SJCRH30 (cell line): ENCODE results near the gene ERBB2. TPM values are rescaled to one million over a fixed set of nuclear protein-coding genes. Genes with fewer than 3 reads are reported as not detected.
A peak's percentile ranks its signal among the peaks of the same experiment; 100 is the strongest.
"Not testable (repeated sequence)": the region's sequence is repeated elsewhere in the genome, so short reads cannot be mapped to it uniquely, and the experiment has no call there.

Experiments used
- DNase-seq, 2 experiments: peaks; one replicate each; pipeline ENCODE4 v3.0.0-alpha.2; 2015 to 2020
- H3K27ac ChIP-seq: fragments of 250-450 bp; sonication (Bioruptor Pico); 2 replicates; pipeline ENCODE4 v1.5.1; 2020; ENCODE audit warnings: mild to moderate bottlenecking, moderate library complexity
- H3K27me3 ChIP-seq: fragments of 250-450 bp; sonication (Bioruptor Pico); 2 replicates; pipeline ENCODE4 v1.5.1; 2020; ENCODE audit warnings: mild to moderate bottlenecking, moderate library complexity
- H3K36me3 ChIP-seq: fragments of 250-450 bp; sonication (Bioruptor Pico); 2 replicates; pipeline ENCODE4 v1.5.1; 2020; ENCODE audit warnings: mild to moderate bottlenecking, moderate library complexity
- H3K4me1 ChIP-seq: fragments of 250-450 bp; sonication (Bioruptor Pico); 2 replicates; pipeline ENCODE4 v1.5.1; 2020; ENCODE audit warnings: mild to moderate bottlenecking, moderate library complexity
- H3K4me3 ChIP-seq: fragments of 250-450 bp; sonication (Bioruptor Pico); 2 replicates; pipeline ENCODE4 v1.5.1; 2020; ENCODE audit warnings: mild to moderate bottlenecking, moderate library complexity
- H3K9me3 ChIP-seq: fragments of 250-450 bp; sonication (Bioruptor Pico); replicated peaks from 2 replicates; pipeline ENCODE4 v1.5.1; 2020; ENCODE audit warnings: mild to moderate bottlenecking, moderate library complexity
- total RNA-seq: library from RNA; depleted of rRNA; stranded (reverse); fragments of >200 nt; shearing (Covaris generic); gene quantifications from 2 replicates; pipeline ENCODE4 v1.2.3, GENCODE V29; 2014

ERBB2 gene
- total RNA-seq, 1 experiment from 2014 or later = 8.7 TPM

DNA sequence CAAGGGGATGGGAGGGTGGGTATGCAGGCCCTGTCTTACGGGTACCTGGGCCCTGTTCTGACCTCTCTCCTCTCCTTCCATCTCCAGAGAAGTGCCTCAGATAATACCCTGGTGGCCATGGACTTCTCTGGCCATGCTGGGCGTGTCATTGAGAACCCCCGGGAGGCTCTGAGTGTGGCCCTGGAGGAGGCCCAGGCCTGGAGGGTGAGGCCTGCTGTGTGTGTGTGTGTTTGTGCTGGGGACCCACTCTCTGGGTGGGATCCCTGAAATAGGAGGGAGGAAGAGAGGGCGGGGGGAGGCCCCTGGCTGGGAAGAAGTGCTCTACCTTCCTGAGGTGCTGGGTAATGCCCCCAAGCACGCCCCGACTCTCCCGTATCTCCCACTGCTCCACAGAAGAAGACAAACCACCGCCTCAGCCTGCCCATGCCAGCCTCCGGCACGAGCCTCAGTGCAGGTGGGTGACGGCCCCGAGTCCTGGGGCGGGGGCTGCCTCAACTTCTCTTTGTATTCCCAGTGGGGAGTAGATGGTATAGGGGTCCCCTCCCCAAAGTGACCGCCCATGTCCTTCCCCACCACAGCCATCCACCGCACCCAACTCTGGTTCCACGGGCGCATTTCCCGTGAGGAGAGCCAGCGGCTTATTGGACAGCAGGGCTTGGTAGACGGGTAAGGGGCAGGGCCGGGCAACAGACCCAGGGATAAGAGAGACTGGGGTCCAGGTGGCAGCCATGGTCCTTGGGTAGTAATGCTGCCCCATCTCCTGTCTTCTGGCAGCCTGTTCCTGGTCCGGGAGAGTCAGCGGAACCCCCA lies 45.7 kb downstream of the ERBB2 start:
- Histone ChIP-seq H3K4me1 (peaks cover 5% of the 10 kb centered on the region; the same call in 1 of the 2 replicates), H3K27me3 (peaks cover 20% of the 10 kb centered on the region), H3K4me3 (no peak overlapping the region), H3K36me3 (no peaks in the 10 kb centered on the region), H3K27ac (no peak overlapping the region), H3K9me3 (no peaks in the 10 kb centered on the region)
- no peak for DNase-seq

DNA sequence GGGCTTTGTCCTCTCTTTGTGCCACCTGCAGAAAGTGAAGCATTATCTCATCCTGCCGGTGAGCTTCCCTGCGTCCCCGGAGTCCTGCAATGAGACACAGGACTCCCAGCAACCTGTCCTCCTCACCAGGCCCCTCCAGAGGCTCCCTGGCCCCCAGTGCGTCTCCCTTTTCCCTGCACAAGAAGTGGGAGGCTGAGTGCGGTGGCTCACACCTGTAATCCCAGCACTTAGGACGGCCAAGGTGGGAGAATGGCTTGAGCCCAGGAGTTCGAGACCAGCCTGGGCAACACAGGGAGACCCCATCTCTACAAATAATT lies 46.2 kb downstream of the ERBB2 start:
- no peaks in the 10 kb centered on the region for H3K9me3 ChIP-seq
- H3K36me3 ChIP-seq = no peaks in the 10 kb centered on the region
- peaks cover 16% of the 10 kb centered on the region for H3K27me3 ChIP-seq
- H3K4me3 ChIP-seq = no peak overlapping the region
- no peak for DNase-seq
- no peak overlapping the region for H3K27ac ChIP-seq
- peaks cover 5% of the 10 kb centered on the region; the same call in 1 of the 2 replicates for H3K4me1 ChIP-seq

DNA sequence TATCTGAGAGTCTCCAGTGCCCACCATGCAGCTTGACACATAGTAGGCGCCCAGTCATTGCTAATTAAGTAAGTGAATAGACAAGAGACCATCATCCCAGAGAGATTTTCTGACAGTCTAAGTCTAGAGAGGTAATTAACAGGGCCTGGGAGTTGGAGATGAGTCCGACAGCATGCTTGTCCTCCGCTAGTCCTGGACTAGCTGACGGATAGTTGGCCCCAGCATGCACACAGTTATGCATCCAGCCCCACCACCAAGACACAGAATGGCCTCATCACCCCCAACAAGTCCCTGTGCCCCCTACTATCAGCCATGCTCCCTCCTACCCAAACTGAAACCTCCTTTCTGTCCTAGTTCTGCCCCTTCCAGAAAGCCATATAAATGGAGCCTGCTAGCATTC lies 47.9 kb downstream of the ERBB2 start:
- H3K27ac ChIP-seq = no peak overlapping the region
- H3K27me3 ChIP-seq = peaks cover 11% of the 10 kb centered on the region
- peaks cover 5% of the 10 kb centered on the region; the same call in 1 of the 2 replicates for H3K4me1 ChIP-seq
- H3K36me3 ChIP-seq = no peaks in the 10 kb centered on the region
- no peak for DNase-seq
- H3K4me3 ChIP-seq = no peak overlapping the region
- no peaks in the 10 kb centered on the region for H3K9me3 ChIP-seq

DNA sequence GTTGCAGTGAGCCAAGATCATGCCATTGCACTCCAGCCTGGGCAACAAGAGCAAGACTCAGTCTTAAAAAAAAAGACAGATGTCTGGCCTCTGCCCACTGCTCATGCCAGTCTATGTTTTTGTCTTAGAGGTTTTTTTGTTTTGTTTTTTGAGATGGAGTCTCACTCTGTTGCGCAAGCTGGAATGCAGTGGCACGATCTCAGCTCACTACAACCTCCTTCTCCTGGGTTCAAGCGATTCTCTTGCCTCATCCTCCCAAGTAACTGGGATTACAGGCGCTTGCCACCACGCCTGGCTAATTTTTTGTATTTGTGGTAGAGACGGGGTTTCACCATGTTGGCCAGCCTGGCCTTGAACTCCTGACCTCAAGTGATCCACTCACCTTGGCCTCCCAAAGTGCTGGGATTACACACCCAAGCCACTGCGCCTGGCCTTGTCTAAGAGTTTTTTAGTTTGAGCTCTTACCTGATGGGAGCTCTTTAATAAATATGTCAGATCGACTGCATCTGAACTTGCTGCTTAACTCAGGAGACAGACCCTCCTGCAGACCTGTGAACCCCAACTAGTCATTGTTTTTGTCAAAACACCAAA lies 48.7 kb downstream of the ERBB2 start:
- not testable (repeated sequence) for H3K27ac ChIP-seq, H3K36me3 ChIP-seq, H3K9me3 ChIP-seq, DNase-seq, H3K4me3 ChIP-seq, H3K27me3 ChIP-seq, H3K4me1 ChIP-seq

DNA sequence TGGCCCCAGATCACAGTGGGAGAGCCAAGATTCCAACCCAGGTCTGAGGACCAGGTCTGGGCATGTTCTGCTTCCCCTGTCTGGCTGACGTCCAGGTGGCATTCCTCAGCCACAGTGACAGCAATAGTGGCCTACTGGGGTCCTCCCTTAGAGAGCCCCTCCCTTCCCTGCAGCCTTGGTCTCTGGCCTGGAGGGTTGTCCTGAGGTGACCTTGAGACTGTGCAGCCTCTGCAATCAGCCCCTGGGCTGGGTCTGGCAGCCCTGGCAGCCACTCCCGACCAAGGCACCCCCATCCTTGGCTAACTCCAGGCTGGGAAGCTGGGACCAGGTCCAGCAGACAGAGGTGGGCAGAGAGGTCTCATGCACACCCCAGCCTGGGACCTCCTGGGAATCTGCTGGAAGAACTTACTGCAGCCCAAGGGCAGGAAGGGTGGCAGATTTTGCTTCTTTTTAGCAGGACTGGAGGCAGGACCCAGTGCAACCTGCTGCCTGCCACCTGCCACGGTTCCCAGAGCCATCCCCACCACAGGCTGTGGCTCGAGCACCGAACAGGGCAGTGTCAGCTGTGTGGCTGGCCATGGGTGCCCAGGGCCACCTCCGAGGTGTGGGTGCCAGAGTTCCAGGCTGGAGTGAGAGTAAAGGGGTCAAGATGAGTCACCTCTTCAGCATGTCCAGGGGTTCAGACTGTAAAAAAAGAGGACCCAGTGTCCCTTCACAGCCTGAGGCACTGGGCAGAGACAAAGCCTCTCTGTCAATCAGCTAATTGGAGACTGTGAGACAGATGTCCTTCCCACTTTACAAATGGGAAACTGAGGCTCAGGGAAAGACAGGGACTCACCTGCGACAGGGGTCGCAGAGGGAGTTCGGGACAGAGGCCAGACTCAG lies 50.5 kb downstream of the ERBB2 start:
- Histone ChIP-seq H3K27me3 (0 out of 2 replicates have a peak, but pooled peaks cover 2% of the 10 kb centered on the region), H3K4me3 (no peak overlapping the region), H3K4me1 (peaks cover 5% of the 10 kb centered on the region; the same call in 1 of the 2 replicates), H3K36me3 (no peaks in the 10 kb centered on the region), H3K27ac (no peak overlapping the region), H3K9me3 (no peaks in the 10 kb centered on the region)
- DNase-seq = no peak

DNA sequence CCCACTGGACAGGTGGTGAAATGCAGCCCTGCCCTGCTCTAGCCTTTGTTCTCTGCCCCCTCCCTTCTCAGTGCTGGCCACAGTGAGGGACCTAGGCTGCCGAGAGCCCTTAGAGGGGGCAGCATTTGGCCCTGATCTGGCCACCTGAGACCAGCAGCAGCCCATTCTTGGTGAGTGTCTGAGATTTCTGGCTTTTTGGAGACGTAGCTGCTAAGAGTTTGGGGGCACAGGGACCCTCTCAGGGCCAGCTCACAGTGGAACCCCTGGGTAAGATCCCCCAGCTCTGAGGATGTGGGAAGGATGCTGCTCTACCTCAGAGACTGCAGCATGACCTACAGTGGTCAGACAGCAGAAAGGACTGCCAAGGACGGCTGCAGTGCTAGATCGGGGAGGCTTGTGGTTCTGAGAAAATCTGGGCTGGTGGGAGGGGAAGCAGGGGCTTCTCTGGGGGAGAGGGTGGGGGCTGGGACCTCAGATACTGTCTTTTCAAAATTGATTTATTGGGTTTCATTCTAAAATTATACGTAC lies 51.2 kb downstream of the ERBB2 start:
- no peak for DNase-seq
- peaks cover 6% of the 10 kb centered on the region; the same call in 1 of the 2 replicates for H3K27me3 ChIP-seq
- no peaks in the 10 kb centered on the region for H3K9me3 ChIP-seq
- peaks cover 5% of the 10 kb centered on the region; the same call in 1 of the 2 replicates for H3K4me1 ChIP-seq
- no peak overlapping the region for H3K27ac ChIP-seq
- no peak overlapping the region for H3K4me3 ChIP-seq
- no peaks in the 10 kb centered on the region for H3K36me3 ChIP-seq

DNA sequence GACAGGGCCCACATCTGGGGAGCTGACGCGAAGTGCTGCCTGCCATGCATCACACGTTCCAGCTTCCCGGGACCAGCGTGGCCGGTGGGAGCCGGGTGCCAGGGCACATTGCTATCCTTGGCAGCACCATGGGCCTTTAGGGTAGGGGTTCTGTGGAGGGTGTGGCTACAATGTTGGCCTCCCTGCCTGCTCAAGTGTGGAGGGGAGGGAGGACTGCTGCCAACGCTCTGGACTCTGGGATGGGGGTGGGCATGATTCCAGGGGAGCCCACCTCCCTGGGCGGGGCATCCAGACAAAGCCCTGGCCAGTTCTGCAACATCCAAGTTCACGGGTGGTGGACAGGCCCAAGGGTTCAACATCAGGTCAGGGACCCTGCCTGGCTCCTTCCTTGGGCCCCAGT lies 51.8 kb downstream of the ERBB2 start:
- peaks cover 11% of the 10 kb centered on the region; the same call in 1 of the 2 replicates for H3K27me3 ChIP-seq
- no peak for DNase-seq
- no peak overlapping the region for H3K27ac ChIP-seq
- no peaks in the 10 kb centered on the region for H3K36me3 ChIP-seq
- H3K4me1 ChIP-seq = peaks cover 5% of the 10 kb centered on the region; the same call in 1 of the 2 replicates
- no peaks in the 10 kb centered on the region for H3K9me3 ChIP-seq
- no peak overlapping the region for H3K4me3 ChIP-seq

DNA sequence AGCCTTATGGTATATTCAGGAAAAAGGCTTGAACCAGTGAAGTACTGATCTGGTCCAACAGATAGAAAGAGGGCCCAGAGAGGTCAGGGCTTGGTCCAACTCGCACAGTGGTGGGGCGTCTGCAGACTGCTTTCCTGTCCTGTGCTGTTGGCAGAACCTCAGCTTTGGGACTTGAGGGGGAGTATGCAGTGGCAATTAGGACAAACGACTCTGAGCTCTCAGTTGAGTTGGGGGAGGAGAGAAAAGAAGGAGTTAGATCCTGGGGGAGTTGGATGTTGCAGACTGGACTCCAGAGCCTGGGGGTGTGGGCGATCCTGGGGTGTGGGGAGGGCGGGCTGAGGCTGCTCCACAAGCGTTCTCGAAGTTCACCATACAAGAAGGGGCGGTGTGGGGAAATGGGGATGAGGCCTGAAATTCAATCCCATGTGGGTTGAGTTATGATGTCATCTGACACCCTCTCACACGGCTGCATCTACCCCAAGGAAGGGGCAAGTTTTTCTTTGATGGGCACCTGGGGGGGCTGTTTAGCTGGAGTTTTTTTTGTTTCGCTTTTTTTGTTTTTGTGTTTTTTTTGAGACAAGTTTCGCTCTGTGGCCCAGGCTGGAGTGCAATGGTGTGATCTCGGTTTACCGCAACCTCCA lies 52.5 kb downstream of the ERBB2 start:
- Histone ChIP-seq H3K4me3 (no peak overlapping the region), H3K36me3 (no peaks in the 10 kb centered on the region), H3K27me3 (peaks cover 8% of the 10 kb centered on the region; the same call in 1 of the 2 replicates), H3K27ac (no peak overlapping the region), H3K4me1 (peaks cover 5% of the 10 kb centered on the region; the same call in 1 of the 2 replicates), H3K9me3 (no peaks in the 10 kb centered on the region)
- no peak for DNase-seq

DNA sequence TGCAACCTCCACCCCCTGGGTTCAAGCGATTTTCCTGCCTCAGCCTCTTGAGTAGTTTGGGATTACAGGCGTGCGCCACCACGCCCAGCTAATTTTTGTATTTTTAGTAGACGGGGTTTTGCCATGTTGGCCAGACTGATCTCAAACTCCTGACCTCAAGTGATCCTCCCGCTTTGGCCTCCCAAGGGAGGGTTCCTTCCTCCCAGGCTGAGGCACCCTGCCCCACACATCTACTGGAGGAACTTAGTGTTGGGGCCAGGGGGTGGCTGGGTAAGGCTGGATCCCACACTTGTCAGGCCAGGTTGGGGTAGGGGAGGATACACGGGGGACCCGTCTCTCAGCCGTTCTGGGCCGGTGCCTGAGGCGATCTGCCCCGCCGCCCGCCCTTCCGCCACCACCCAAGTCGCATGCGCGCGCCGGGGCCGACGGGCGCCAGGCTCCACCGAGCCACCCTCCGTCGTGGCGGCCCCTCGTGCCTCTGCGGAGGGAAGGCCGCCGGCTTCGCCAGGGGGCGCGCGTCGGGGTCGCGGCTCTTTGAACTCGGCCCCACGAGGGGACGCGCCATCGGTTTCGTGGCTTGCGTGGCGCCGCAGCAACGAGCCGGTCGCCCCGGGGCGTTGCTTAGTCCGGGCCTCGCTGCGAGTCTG lies 53.8 kb downstream of the ERBB2 start:
- DNase-seq = no peak

DNA sequence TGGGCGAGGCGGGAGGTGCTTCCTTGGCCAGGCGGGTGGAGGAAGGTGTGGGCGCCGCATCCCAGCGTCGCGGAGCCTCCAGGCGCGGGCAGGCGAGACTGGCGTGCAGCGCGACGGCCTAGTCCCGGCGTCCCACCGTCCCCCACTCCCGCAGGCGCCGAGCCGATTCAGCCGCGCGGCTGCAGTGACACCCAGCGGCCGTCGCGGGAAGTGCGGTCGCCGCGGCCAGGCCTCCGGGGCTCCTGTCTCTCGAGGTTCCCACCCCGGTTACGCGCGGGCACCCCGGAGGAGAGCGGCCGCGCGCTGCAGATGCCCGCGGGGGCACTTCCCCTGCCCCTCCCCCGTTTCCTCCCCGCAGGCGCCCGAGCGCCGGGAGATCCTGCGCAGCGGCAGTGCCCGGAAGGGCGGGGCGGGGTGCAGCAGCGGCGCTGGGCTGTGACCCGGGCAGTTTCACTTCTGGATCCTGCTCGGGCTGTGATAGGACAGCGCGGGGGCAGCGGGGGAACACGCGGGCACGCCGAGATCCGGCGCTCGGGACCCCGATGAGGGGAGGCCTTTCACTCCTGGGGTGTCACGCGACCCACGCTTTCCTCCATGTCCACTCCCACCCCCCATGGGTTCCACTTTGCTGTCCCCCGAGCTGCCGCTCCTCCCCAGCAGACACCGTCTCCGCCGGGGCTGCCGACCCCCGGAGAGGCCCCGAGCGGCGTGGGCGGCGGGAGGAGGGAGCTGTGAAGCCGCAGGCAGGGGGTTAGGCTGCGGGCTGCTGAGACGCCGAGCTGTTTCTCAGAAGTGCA lies 54.5 kb downstream of the ERBB2 start:
- H3K9me3 ChIP-seq = no peaks in the 10 kb centered on the region
- H3K36me3 ChIP-seq = no peaks in the 10 kb centered on the region
- H3K4me1 ChIP-seq = peaks cover 5% of the 10 kb centered on the region; the same call in 1 of the 2 replicates
- H3K4me3 ChIP-seq = peak overlapping the region; percentile 70
- H3K27me3 ChIP-seq = peaks cover 8% of the 10 kb centered on the region; the same call in 1 of the 2 replicates
- DNase-seq = peak; percentile 85 to 88
- peak overlapping the region; percentile 46; the same call in 1 of the 2 replicates for H3K27ac ChIP-seq

More for the DNA sequence above, 53.8 kb downstream of the ERBB2 start:
- H3K36me3 ChIP-seq = no peaks in the 10 kb centered on the region
- peaks cover 8% of the 10 kb centered on the region; the same call in 1 of the 2 replicates for H3K27me3 ChIP-seq
- no peak overlapping the region for H3K27ac ChIP-seq
- H3K4me1 ChIP-seq = peaks cover 5% of the 10 kb centered on the region; the same call in 1 of the 2 replicates
- H3K9me3 ChIP-seq = no peaks in the 10 kb centered on the region
- peak overlapping the region; percentile 70 for H3K4me3 ChIP-seq

DNA sequence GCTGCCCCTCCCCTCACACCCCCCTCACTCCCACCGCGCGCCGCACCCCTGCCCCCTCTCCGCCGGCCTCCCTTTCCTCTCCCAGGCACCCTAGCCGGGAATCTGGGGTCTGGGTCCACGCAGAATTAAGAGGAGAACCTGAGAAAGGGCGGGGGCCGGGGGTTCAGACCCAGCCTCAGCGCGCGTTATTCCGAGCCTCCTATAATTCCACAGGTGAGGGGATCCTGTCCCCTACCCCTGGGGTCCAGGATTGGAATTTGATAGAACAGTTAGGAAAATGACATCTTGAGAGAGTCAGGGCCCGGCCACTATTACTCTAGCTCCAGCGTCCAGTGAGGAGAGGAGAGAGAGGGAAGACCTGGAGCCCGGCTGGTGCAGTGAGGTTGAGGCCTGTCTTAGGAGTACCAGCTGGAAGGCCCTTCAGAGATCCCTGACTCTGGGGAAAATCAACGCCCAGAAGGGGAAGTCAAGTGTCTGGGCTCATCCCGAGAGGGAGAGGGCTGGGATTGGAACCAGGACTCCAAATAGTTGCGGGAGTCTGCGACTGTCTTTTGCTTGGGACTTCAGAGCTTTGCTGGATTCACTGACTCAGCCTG lies 55.2 kb downstream of the ERBB2 start:
- no peak for DNase-seq
- H3K9me3 ChIP-seq = no peaks in the 10 kb centered on the region
- peaks cover 8% of the 10 kb centered on the region; the same call in 1 of the 2 replicates for H3K27me3 ChIP-seq
- H3K36me3 ChIP-seq = no peaks in the 10 kb centered on the region
- H3K27ac ChIP-seq = no peak overlapping the region; the same call in 1 of the 2 replicates
- peaks cover 4% of the 10 kb centered on the region; the same call in 1 of the 2 replicates for H3K4me1 ChIP-seq
- peak overlapping the region; percentile 70 for H3K4me3 ChIP-seq

DNA sequence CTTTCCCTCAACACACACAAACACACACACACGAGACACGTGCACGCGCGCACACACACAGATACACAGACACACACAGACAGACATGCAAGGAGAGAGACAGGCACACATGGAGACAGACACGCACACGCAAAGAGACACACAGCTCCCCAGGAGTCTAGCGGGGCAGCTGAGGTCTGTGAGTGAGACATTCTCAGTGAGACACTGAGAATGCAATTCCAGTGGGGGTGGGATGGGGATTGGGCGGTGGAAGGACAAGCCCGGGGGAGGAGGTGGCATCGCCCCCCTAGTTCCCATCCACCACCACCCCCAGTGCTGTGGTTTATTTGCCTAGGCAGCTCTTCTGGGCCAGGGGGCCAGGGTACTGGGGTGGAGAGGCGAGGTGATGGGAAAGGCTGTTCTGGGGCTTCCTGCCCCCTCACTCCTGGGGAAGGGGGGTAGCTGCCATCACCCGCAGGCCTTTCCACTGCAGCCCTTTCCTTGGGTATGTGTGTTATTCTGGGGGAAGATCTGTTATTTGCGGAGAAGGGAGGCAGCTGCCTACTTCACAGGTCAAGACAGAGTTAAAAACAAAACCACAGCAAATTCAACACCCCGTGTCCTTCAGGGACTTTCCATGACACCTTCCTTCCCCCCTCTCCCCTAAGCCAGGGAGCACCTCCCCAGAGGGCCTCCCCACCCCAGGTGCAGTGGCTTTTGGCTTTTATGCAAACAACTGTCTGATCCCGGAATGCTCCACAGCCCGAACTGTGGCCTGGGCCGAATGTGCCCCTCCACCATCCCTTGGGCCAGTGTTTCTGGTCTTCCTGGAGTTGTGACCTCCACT lies 55.9 kb downstream of the ERBB2 start:
- Histone ChIP-seq H3K27ac (no peak overlapping the region), H3K36me3 (no peaks in the 10 kb centered on the region), H3K4me1 (no peaks in the 10 kb centered on the region), H3K27me3 (peaks cover 8% of the 10 kb centered on the region; the same call in 1 of the 2 replicates), H3K4me3 (no peak overlapping the region), H3K9me3 (no peaks in the 10 kb centered on the region)
- no peak for DNase-seq
